GM12878 (cell line): ENCODE measurements around the gene CREB5. TPM values are rescaled to one million over a fixed set of nuclear protein-coding genes. Genes with fewer than 3 reads are reported as not detected.

Experiments used
- ATAC-seq: fragments of 200-7000 bp; cut with Tn5 transposase; 3 replicates; pipeline ENCODE4 v1.9.1; 2020; ENCODE audit warnings: mild to moderate bottlenecking, moderate library complexity
- BruUV-seq: library from RNA; stranded (reverse); fragments of 400-500 nt; replicated peaks from 2 replicates; lab custom pipeline; 2021; lab: Mats Ljungman, UMichigan
- CTCF ChIA-PET: fragments of 300-600 bp; sonication (Branson Sonifier 250); formaldehyde crosslinking; extraction: SDS; loops from one replicate; lab custom pipeline; 2021; ENCODE audit warnings: inconsistent platforms; lab: Yijun Ruan, JAX
- POLR2A ChIA-PET: fragments of 350-600 bp; formaldehyde crosslinking; extraction: SDS; loops from one replicate; lab custom pipeline; 2021; ENCODE audit warnings: inconsistent platforms; lab: Charles Lee
- RAD21 ChIA-PET: fragments of 300-600 bp; sonication (Branson Sonifier 250); formaldehyde crosslinking; loops from one replicate; lab custom pipeline; 2023; ENCODE audit warnings: antibody characterized with exemption; ENCODE audit not compliant: unreplicated experiment; lab: Charles Lee
- SMC1A ChIA-PET: fragments of 300-600 bp; sonication (Branson Sonifier 250); formaldehyde crosslinking; loops from one replicate; lab custom pipeline; 2023; ENCODE audit not compliant: unreplicated experiment, uncharacterized antibody; lab: Charles Lee
- DNase-seq: peaks from one replicate; pipeline ENCODE4 v3.0.0-alpha.2; 2011; ENCODE audit warnings: low read depth, low spot score
- FAIRE-seq: peaks from 3 replicates; lab custom pipeline; 2011; peaks lifted over from hg19 to GRCh38; lab: Jason Lieb, UNC
- H2AFZ ChIP-seq: 2 replicates; pipeline ENCODE4 v1.6.0; 2011; ENCODE audit warnings: low read depth, low read length, control low read depth; ENCODE audit not compliant: control insufficient read depth
- H3K27ac ChIP-seq: 2 replicates; pipeline ENCODE4 v1.5.1; 2011; ENCODE audit warnings: control low read depth; ENCODE audit not compliant: control insufficient read depth, insufficient read depth
- H3K27me3 ChIP-seq, 2 experiments: replicated peaks in 1 of 2; 2 replicates each; pipeline versions ENCODE4 v1.6.0 to v1.6.1; 2011; ENCODE audit warnings: low read length in 1 of 2; ENCODE audit not compliant: control insufficient read depth in 2 of 2, insufficient read depth in 2 of 2
- H3K36me3 ChIP-seq, 2 experiments: 2 replicates each; pipeline ENCODE4 v1.5.1; 2011; ENCODE audit warnings: low read length in 1 of 2; ENCODE audit not compliant: control insufficient read depth in 2 of 2, insufficient read depth in 2 of 2
- H3K4me1 ChIP-seq: 2 replicates; pipeline ENCODE4 v1.6.1; 2011; ENCODE audit warnings: mild to moderate bottlenecking, low read length, moderate library complexity, mixed read lengths; ENCODE audit not compliant: control insufficient read depth, insufficient read depth
- H3K4me2 ChIP-seq: 2 replicates; pipeline ENCODE4 v1.6.0; 2011; ENCODE audit warnings: control low read depth; ENCODE audit not compliant: control insufficient read depth, insufficient read depth
- H3K4me3 ChIP-seq: fragments of 200-600 bp; sonication (generic); 2 replicates; pipeline ENCODE4 v1.5.1; 2016
- H3K79me2 ChIP-seq: 2 replicates; pipeline ENCODE4 v1.6.0; 2011; ENCODE audit warnings: low read length; ENCODE audit not compliant: control insufficient read depth, insufficient read depth
- H3K9ac ChIP-seq: 2 replicates; pipeline ENCODE4 v1.8.0; 2011; ENCODE audit warnings: low read length, control low read depth, mixed read lengths; ENCODE audit not compliant: control insufficient read depth, insufficient read depth
- H3K9me3 ChIP-seq: replicated peaks from 3 replicates; pipeline ENCODE4 v1.5.1; 2011; ENCODE audit warnings: mild to moderate bottlenecking, low read length; ENCODE audit not compliant: control insufficient read depth, insufficient read depth
- H4K20me1 ChIP-seq: 2 replicates; pipeline ENCODE4 v1.6.0; 2011; ENCODE audit not compliant: control insufficient read depth, insufficient read depth
- JUND ChIP-seq: IDR thresholded peaks from 2 replicates; pipeline ENCODE4 v1.6.1; 2012; ENCODE audit warnings: low read depth, mild to moderate bottlenecking, low read length, improper control_type of control experiment, moderate library complexity
- RCOR1 ChIP-seq: conservative IDR thresholded peaks from 2 replicates; pipeline ENCODE4 v1.6.1; 2012; ENCODE audit warnings: low read depth, low read length, improper control_type of control experiment
- ZNF217 ChIP-seq: fragments of 450-650 bp; IDR thresholded peaks from 2 replicates; pipeline ENCODE4 v1.6.1; 2017; ENCODE audit warnings: antibody characterized with exemption, mild to moderate bottlenecking
- WGBS: methylation state at CpG from one replicate; pipeline ENCODE4 v1.1.6; 2016; ENCODE audit warnings: low lambda C conversion rate; ENCODE audit not compliant: insufficient replicate concordance, insufficient coverage; ENCODE audit errors: missing lambda C conversion rate; 5-methylcytosine and 5-hydroxymethylcytosine counted together
- in situ Hi-C: fragments of 300-500 bp; cut with MboI; formaldehyde crosslinking; loops from 9 replicates; pipeline ENCODE4 v1.14.3; 2018; ENCODE audit warnings: mixed read lengths
- intact Hi-C: fragments of 100-400 bp; cut with micrococcal nuclease; formaldehyde crosslinking; loops from one replicate; pipeline ENCODE4 v1.14.2; 2022; ENCODE audit not compliant: unreplicated experiment
- polyA plus RNA-seq, 11 experiments: library from polyadenylated mRNA; depleted of rRNA in 4 of 11; unstranded in 6 of 11; stranded (reverse) in 5 of 11; fragments of >200 nt; fragmentation: Nextera tagmentation in 4 of 11; fragmentation: Illumina TruSeq in 1 of 11; extraction: Ambion mirVana in 4 of 11; extraction: Trizol in 1 of 11; gene quantifications; 1 replicate in 1 of 11; 2 replicates in 10 of 11; pipeline versions ENCODE4 v1.2.1 to v1.2.3, GENCODE V29; 2011 to 2016; ENCODE audit warnings: inconsistent platforms in 2 of 11, missing spikeins in 2 of 11, low read depth in 1 of 11
- total RNA-seq, 4 experiments: library from RNA; depleted of rRNA in 3 of 4; stranded (reverse); fragments of >200 nt in 3 of 4; fragmentation: Illumina TruSeq in 1 of 4; extraction: Trizol in 1 of 4; gene quantifications; 2 replicates each; pipeline versions ENCODE4 v1.2.1 to v1.2.3, GENCODE V29; 2013 to 2021

The CREB5 gene
- total and polyA plus RNA-seq, 10 of the 15 experiments (the other 5 are each of a cell fraction or from before 2014, with no cell fraction given) = 12.9 to 74.1 (median 53.0) TPM

DNA sequence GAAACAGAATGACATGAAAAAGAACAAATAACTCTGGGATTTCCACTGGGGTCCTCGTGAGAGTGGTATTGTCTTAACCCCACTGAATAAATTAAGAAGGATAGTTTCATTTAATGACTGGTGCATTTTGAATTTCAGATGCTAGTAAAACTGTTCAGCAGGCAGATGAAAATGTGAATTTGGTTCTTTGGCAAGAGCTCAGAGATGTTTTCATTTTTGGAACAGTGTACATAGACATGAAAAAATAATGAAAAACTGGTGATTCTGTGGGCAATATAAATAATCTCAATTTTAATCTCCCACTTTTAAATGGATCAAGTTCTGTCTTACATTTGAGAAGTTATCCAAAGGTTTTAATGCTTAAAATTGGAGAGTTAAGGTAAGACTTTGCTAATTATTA lies 461.7 kb downstream of the CREB5 start:
- 0% methylated on average over 1 of the region's 1 CpG for WGBS

More for the DNA sequence above, 461.7 kb downstream of the CREB5 start:
- H3K9me3 ChIP-seq = no peaks in the 10 kb centered on the region
- BruUV-seq = no TSS peak
- no peak overlapping the region for H2AFZ ChIP-seq
- no peak overlapping the region for H3K9ac ChIP-seq
- no peak for ATAC-seq
- H3K79me2 ChIP-seq = no peaks in the 10 kb centered on the region
- in situ Hi-C loops (no loop called here), intact Hi-C loops (no loop called here)
- ChIA-PET POLR2A (no interaction called here), CTCF (interaction anchor here (1.5 kb wide), 1 partner anchor 512 kb away, joined by 3 read pairs; no protein-coding TSS in a partner anchor), RAD21 (no interaction called here), SMC1A (no interaction called here)
- TF ChIP-seq RCOR1 = no peak
- no peak for TF ChIP-seq JUND
- no peak for TF ChIP-seq ZNF217
- no peaks in the 10 kb centered on the region for H4K20me1 ChIP-seq
- peaks cover 0 to 2% of the 10 kb centered on the region in 2 experiments; a peak in 1 of 4 replicates for H3K27me3 ChIP-seq
- no peaks in the 10 kb centered on the region for H3K36me3 ChIP-seq
- DNase-seq = no peak
- H3K4me2 ChIP-seq = no peak overlapping the region
- no peak overlapping the region for H3K4me3 ChIP-seq
- H3K27ac ChIP-seq = no peak overlapping the region
- H3K4me1 ChIP-seq = no peaks in the 10 kb centered on the region
- no peak for FAIRE-seq

Other genes starting within 250 kb of the CREB5 start
- not detected in 2 replicates for gene JAZF1, start 231.7 kb upstream of the CREB5 start, total RNA-seq (2014; rRNA removed)
- gene JAZF1, start 231.7 kb upstream of the CREB5 start, total RNA-seq (2014; rRNA removed; fragmentation: Illumina TruSeq; extraction: Trizol) = 0.04 and 0.05 TPM in 2 replicates
- 0.24 and 0.82 TPM in 2 replicates for gene JAZF1, start 231.7 kb upstream of the CREB5 start, total RNA-seq (2021)
- 0.19 TPM in 2 replicates for gene JAZF1, start 231.7 kb upstream of the CREB5 start, polyA plus RNA-seq (2011; rRNA removed)
- 0.15 and 0.32 TPM in 2 replicates for gene JAZF1, start 231.7 kb upstream of the CREB5 start, polyA plus RNA-seq (2014; fragmentation: Illumina TruSeq; extraction: Trizol)
- gene JAZF1, start 231.7 kb upstream of the CREB5 start, polyA plus RNA-seq (2014; fragmentation: Nextera tagmentation; extraction: Ambion mirVana) = under 1 TPM in 1 of 2 experiments, not detected in 1; 0.04 TPM
- gene JAZF1, start 231.7 kb upstream of the CREB5 start, polyA plus RNA-seq (2014; rRNA removed) = not detected in 2 replicates
- gene JAZF1, start 231.7 kb upstream of the CREB5 start, polyA plus RNA-seq (2016; fragmentation: Nextera tagmentation; extraction: Ambion mirVana) = under 1 TPM; 0.13 to 0.29 TPM